Right lobe of liver (tissue), 4 donors: Measurements from ENCODE around the gene TBC1D8.

Experiments used
- CTCF ChIP-seq, 4 donors: fragments of 200-600 bp in 3 of 4; fragments of 450-650 bp in 1 of 4; IDR thresholded peaks; one replicate each; pipeline versions ENCODE4 v1.5.1 to v1.8.0; 2016 to 2022; ENCODE audit warnings: antibody characterized with exemption in 4 of 4, mild to moderate bottlenecking in 2 of 4
- POLR2A ChIP-seq: fragments of 450-650 bp; IDR thresholded peaks from one replicate; pipeline ENCODE4 v1.6.1; 2017; ENCODE audit warnings: antibody characterized with exemption, mild to moderate bottlenecking
- donor health status: DM: no; HTN: no; CAD: no.
- donor health status: DM: no; HTN: no; CAD: no.
- donor health status: DM: no; HTN: yes; CAD: no.

DNA sequence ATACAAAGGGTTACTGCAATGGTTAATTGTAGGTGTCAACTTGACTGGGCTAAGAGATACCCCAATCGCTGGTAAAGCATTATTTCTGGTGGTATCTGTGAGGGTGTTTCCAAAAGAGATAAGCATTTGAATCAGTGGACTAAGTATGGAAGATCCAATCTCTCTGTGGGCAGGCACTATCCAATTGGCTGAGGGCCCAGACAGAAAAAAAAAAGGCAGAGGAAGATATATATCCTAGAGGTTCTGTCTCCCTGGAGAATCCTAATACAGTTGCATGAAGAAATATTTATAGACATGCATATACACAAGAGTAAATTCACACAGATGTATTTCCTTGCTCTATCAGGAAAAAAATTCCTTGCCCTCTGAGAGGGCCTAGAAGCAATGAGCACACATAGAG, 43.9 kb downstream of the TBC1D8 start:
- TF ChIP-seq CTCF (IDR thresholded peaks at IDR 0.05) (no peak), POLR2A (no peak)
